HL-60 (cell line): ENCODE measurements around the gene USP36.

Source experiments
- POLR2AphosphoS5 ChIP-seq: IDR thresholded peaks from 2 replicates; pipeline ENCODE4 v1.6.1; 2012; ENCODE audit warnings: low read depth
- TF ChIP-seq, protein P1 (sequence below): IDR thresholded peaks from one replicate; pipeline ENCODE4 v1.5.1; 2011; ENCODE audit warnings: low read length, control low read depth, inconsistent platforms; ENCODE audit not compliant: insufficient read depth

DNA sequence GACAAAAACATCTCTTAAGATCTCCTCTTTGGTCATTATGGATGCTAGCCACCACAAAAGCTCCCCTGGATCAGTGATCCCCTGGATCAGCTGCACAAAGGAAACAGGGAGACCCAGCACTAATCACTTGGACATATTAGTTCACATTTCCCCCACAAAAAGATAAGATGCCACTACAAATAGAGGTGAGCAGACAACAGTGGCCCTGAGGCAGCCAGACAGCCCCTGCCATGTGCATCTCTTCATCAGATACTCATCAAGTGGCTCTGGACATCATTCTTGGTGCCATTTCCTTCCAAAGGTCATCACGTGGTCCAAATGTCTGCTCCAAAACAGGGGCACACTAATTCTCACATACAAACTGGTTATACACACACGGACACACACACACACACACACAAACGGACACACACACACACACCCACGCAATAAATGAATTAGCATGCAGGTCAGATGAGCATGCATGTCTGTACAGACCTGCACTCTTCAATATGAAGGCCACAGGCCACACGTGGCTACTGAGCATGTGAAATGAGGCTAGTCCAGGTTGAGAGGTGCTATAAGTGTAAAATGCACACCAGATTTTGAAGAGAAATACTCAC is 4.1 kb downstream of the USP36 start:
- TF ChIP-seq, protein P1, sequence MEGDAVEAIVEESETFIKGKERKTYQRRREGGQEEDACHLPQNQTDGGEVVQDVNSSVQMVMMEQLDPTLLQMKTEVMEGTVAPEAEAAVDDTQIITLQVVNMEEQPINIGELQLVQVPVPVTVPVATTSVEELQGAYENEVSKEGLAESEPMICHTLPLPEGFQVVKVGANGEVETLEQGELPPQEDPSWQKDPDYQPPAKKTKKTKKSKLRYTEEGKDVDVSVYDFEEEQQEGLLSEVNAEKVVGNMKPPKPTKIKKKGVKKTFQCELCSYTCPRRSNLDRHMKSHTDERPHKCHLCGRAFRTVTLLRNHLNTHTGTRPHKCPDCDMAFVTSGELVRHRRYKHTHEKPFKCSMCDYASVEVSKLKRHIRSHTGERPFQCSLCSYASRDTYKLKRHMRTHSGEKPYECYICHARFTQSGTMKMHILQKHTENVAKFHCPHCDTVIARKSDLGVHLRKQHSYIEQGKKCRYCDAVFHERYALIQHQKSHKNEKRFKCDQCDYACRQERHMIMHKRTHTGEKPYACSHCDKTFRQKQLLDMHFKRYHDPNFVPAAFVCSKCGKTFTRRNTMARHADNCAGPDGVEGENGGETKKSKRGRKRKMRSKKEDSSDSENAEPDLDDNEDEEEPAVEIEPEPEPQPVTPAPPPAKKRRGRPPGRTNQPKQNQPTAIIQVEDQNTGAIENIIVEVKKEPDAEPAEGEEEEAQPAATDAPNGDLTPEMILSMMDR = no peak
- TF ChIP-seq POLR2AphosphoS5 = no peak
